Fibroblast of lung (primary cell): Measurements from ENCODE around the gene LMNB1. TPM values are rescaled to one million over a fixed set of nuclear protein-coding genes. Genes with fewer than 3 reads are reported as not detected.
A peak's percentile ranks its signal among the peaks of the same experiment; 100 is the strongest.

Experiments used
- DNase-seq, 2 donors: peaks; one replicate each; pipeline versions ENCODE4 v3.0.0 to v3.0.0-alpha.2; 2010; ENCODE audit warnings: low read depth in 2 of 2
- H2AFZ ChIP-seq: 2 replicates; pipeline ENCODE4 v1.5.1; 2012; ENCODE audit warnings: low read length, control low read depth, inconsistent platforms
- H3K27ac ChIP-seq: 2 replicates; pipeline ENCODE4 v1.5.1; 2011; ENCODE audit warnings: low read length, control low read depth; ENCODE audit not compliant: insufficient read depth
- H3K27me3 ChIP-seq: 2 replicates; pipeline ENCODE4 v1.5.1; 2011; ENCODE audit warnings: mild to moderate bottlenecking, low read length; ENCODE audit not compliant: control insufficient read depth, insufficient read depth
- H3K36me3 ChIP-seq: 2 replicates; pipeline ENCODE4 v1.5.1; 2011; ENCODE audit warnings: low read length; ENCODE audit not compliant: control insufficient read depth, insufficient read depth
- H3K4me1 ChIP-seq: 2 replicates; pipeline ENCODE4 v1.5.1; 2011; ENCODE audit warnings: low read length; ENCODE audit not compliant: control insufficient read depth, insufficient read depth; ENCODE audit errors: extremely low read depth
- H3K4me2 ChIP-seq: 2 replicates; pipeline ENCODE4 v1.5.1; 2011; ENCODE audit warnings: low read length, control low read depth; ENCODE audit not compliant: insufficient read depth; ENCODE audit errors: extremely low read depth
- H3K4me3 ChIP-seq, 4 experiments: fragments of 200-600 bp in 1 of 4; sonication (generic) in 1 of 4; replicated peaks in 1 of 4; 2 replicates each; pipeline ENCODE4 v1.5.1; 2011 to 2016; ENCODE audit warnings: low read length in 4 of 4, low read depth in 3 of 4, mild to moderate bottlenecking in 3 of 4, control low read depth in 2 of 4, inconsistent platforms in 1 of 4, mixed read lengths in 1 of 4; ENCODE audit not compliant: insufficient read depth in 1 of 4; ENCODE audit errors: control extremely low read depth in 1 of 4
- H3K79me2 ChIP-seq: 2 replicates; pipeline ENCODE4 v1.5.1; 2012; ENCODE audit warnings: mild to moderate bottlenecking, low read length, inconsistent platforms; ENCODE audit not compliant: control insufficient read depth, insufficient read depth
- H3K9ac ChIP-seq: 2 replicates; pipeline ENCODE4 v1.5.1; 2011; ENCODE audit warnings: mild to moderate bottlenecking, low read length, control low read depth; ENCODE audit not compliant: insufficient read depth
- H3K9me3 ChIP-seq: 2 replicates; pipeline ENCODE4 v1.5.1; 2012; ENCODE audit warnings: low read depth, low read length; ENCODE audit not compliant: control insufficient read depth, insufficient read depth
- H4K20me1 ChIP-seq: 2 replicates; pipeline ENCODE4 v1.5.1; 2011; ENCODE audit warnings: low read length; ENCODE audit not compliant: control insufficient read depth, insufficient read depth; ENCODE audit errors: extremely low read depth
- EZH2 ChIP-seq: IDR thresholded peaks from 2 replicates; pipeline ENCODE4 v1.5.1; 2012; ENCODE audit warnings: low read length, control low read depth, mild to moderate bottlenecking; ENCODE audit errors: missing control alignments
- polyA plus RNA-seq, 2 donors: library from polyadenylated mRNA; depleted of rRNA in 1 of 2; stranded (reverse) in 1 of 2; unstranded in 1 of 2; fragments of >200 nt; gene quantifications; 2 replicates each; pipeline ENCODE4 v1.2.1, GENCODE V29; 2011 to 2012; ENCODE audit warnings: missing spikeins in 1 of 2
- total RNA-seq: library from RNA; depleted of rRNA; stranded (reverse); fragments of >200 nt; gene quantifications from 2 replicates; pipeline ENCODE4 v1.2.1, GENCODE V29; 2014
- TF ChIP-seq, protein P1 (sequence below), 2 donors: IDR thresholded peaks in 1 of 2; conservative IDR thresholded peaks in 1 of 2; 1 replicate in 1 of 2; 2 replicates in 1 of 2; pipeline ENCODE4 v1.5.1; 2011 to 2012; ENCODE audit warnings: low read length in 2 of 2, control low read depth in 1 of 2, inconsistent platforms in 1 of 2, low read depth in 1 of 2, mild to moderate bottlenecking in 1 of 2

The LMNB1 gene
- total and polyA plus RNA-seq, 2 donors (not counting 1 experiment from before 2014, with no cell fraction given) = 17.3 to 17.5 TPM

DNA sequence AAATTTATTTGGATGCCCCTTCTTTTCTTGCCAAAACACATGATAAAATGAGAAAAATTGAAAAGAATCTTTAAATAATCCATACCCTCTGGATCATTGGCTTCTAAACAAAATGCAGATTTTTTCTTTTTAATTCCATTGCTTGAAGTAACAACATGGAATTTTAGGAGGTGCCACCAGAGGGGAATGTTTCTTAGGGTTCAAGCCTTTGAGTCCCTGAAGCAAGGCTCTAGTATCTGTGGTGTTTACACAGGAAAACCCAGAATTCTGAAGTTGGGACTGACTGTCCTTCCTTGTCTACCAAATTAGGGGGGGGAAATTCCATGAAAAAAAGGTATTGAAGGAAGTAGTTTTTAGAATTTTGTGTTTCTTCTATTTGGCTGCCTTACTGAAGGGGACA lies 69.4 kb downstream of the LMNB1 start:
- H3K4me2 ChIP-seq = no peak overlapping the region
- H2AFZ ChIP-seq = no peak overlapping the region
- H4K20me1 ChIP-seq = no peaks in the 10 kb centered on the region
- H3K4me3 ChIP-seq = no peak overlapping the region
- H3K36me3 ChIP-seq = no peaks in the 10 kb centered on the region
- no peaks in the 10 kb centered on the region for H3K79me2 ChIP-seq
- H3K9ac ChIP-seq = no peak overlapping the region
- H3K4me1 ChIP-seq = no peaks in the 10 kb centered on the region
- DNase-seq = peak in 1 of 2 donors; percentile 52
- H3K27ac ChIP-seq = no peak overlapping the region
- no peaks in the 10 kb centered on the region for H3K9me3 ChIP-seq
- no peaks in the 10 kb centered on the region for H3K27me3 ChIP-seq
- TF ChIP-seq EZH2 = no peak
- TF ChIP-seq, protein P1, sequence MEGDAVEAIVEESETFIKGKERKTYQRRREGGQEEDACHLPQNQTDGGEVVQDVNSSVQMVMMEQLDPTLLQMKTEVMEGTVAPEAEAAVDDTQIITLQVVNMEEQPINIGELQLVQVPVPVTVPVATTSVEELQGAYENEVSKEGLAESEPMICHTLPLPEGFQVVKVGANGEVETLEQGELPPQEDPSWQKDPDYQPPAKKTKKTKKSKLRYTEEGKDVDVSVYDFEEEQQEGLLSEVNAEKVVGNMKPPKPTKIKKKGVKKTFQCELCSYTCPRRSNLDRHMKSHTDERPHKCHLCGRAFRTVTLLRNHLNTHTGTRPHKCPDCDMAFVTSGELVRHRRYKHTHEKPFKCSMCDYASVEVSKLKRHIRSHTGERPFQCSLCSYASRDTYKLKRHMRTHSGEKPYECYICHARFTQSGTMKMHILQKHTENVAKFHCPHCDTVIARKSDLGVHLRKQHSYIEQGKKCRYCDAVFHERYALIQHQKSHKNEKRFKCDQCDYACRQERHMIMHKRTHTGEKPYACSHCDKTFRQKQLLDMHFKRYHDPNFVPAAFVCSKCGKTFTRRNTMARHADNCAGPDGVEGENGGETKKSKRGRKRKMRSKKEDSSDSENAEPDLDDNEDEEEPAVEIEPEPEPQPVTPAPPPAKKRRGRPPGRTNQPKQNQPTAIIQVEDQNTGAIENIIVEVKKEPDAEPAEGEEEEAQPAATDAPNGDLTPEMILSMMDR (conservative IDR thresholded peaks at IDR 0.05 in 1 of 2, IDR thresholded peaks at IDR 0.05 in 1 of 2; ENCODE audit: low read depth in 1 of 2, low read length in 2 of 2) = peak; percentile 20 to 31

GRCh38 chr5:126846744-126847455 lies 70.0 kb downstream of the LMNB1 start:
- Histone ChIP-seq H3K36me3 (no peaks in the 10 kb centered on the region), H2AFZ (no peak overlapping the region), H4K20me1 (no peaks in the 10 kb centered on the region), H3K9ac (no peak overlapping the region), H3K9me3 (no peaks in the 10 kb centered on the region), H3K27ac (no peak overlapping the region), H3K79me2 (no peaks in the 10 kb centered on the region), H3K27me3 (no peaks in the 10 kb centered on the region), H3K4me1 (no peaks in the 10 kb centered on the region), H3K4me3 (no peak overlapping the region), H3K4me2 (no peak overlapping the region)
- TF ChIP-seq, protein P1 (conservative IDR thresholded peaks at IDR 0.05 in 1 of 2, IDR thresholded peaks at IDR 0.05 in 1 of 2; ENCODE audit: low read depth in 1 of 2, low read length in 2 of 2) = no peak
- no peak for TF ChIP-seq EZH2
- no peak for DNase-seq

- H3K9ac ChIP-seq = no peak overlapping the region
- no peaks in the 10 kb centered on the region for H3K79me2 ChIP-seq
- H2AFZ ChIP-seq = no peak overlapping the region
- no peaks in the 10 kb centered on the region for H3K36me3 ChIP-seq
- TF ChIP-seq, protein P1 (conservative IDR thresholded peaks at IDR 0.05 in 1 of 2, IDR thresholded peaks at IDR 0.05 in 1 of 2; ENCODE audit: low read depth in 1 of 2, low read length in 2 of 2) = no peak
- no peak for TF ChIP-seq EZH2
- no peak overlapping the region for H3K4me3 ChIP-seq
- H3K27me3 ChIP-seq = no peaks in the 10 kb centered on the region
- H3K4me1 ChIP-seq = peaks cover 3% of the 10 kb centered on the region
- H4K20me1 ChIP-seq = no peaks in the 10 kb centered on the region
- no peak overlapping the region for H3K27ac ChIP-seq
- no peaks in the 10 kb centered on the region for H3K9me3 ChIP-seq
- no peak for DNase-seq
- no peak overlapping the region for H3K4me2 ChIP-seq
These were observed 70.5 kb downstream of the LMNB1 start for GRCh38 chr5:126847456-126847820.
